MM.1S (cell line): ENCODE results near the gene ZNF367.

Experiments
- EZH2 ChIP-seq: fragments of 300-600 bp; sonication (generic); optimal IDR thresholded peaks from 2 replicates; pipeline ENCODE3; 2017; ENCODE audit warnings: low read depth, mild to moderate bottlenecking, antibody characterized with exemption, low read length, mixed read lengths
- EZH2phosphoT487 ChIP-seq: fragments of 300-600 bp; sonication (generic); IDR thresholded peaks from 2 replicates; pipeline ENCODE4 v1.6.1; 2018; ENCODE audit warnings: antibody characterized with exemption, low read length
- TF ChIP-seq, protein P1 (sequence below): fragments of 300-600 bp; sonication (generic); IDR thresholded peaks from 2 replicates; pipeline ENCODE4 v1.5.1; 2016; ENCODE audit warnings: antibody characterized with exemption, low read length, mixed read lengths

DNA sequence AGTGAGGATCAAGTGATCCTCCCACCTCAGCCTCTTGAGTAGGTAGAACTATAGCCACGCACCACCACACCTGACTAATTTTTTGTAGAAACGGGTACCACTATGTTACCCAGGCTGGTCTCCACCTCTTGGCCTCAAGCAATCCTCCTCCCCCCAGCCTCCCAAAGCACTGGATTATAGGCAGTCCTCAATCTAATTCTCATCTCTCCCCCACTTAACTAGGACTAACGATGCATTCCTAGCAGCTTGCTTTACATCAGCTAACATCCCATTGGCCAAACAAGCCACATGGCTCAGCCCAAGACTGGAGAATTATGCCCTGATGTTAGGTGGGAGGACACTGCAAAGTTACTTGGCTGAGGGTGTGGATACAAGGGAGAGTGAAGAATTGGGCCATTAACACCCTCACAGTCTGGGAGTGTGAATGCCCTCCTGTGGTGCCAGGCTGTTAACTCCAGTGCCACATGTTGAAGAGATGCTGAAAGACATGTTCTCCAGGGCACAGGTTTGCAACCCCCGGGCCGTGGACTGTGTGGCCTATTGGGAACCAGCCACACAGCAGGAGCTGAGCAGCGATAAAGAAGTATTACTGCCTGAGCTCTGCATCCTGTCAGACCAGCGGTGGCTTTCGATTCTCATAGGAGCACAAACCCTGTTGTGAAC is 5.3 kb upstream of the ZNF367 start:
- no peak for TF ChIP-seq EZH2phosphoT487
- TF ChIP-seq, protein P1, sequence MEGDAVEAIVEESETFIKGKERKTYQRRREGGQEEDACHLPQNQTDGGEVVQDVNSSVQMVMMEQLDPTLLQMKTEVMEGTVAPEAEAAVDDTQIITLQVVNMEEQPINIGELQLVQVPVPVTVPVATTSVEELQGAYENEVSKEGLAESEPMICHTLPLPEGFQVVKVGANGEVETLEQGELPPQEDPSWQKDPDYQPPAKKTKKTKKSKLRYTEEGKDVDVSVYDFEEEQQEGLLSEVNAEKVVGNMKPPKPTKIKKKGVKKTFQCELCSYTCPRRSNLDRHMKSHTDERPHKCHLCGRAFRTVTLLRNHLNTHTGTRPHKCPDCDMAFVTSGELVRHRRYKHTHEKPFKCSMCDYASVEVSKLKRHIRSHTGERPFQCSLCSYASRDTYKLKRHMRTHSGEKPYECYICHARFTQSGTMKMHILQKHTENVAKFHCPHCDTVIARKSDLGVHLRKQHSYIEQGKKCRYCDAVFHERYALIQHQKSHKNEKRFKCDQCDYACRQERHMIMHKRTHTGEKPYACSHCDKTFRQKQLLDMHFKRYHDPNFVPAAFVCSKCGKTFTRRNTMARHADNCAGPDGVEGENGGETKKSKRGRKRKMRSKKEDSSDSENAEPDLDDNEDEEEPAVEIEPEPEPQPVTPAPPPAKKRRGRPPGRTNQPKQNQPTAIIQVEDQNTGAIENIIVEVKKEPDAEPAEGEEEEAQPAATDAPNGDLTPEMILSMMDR: no peak
- no peak for TF ChIP-seq EZH2
